GM12873 (cell line): ENCODE results near the gene SP9.

ENCODE experiments used
- CTCF ChIP-seq: IDR thresholded peaks from 2 replicates; pipeline ENCODE4 v1.5.1; 2012; ENCODE audit warnings: low read depth, mild to moderate bottlenecking, moderate library complexity, low read length, control low read depth; ENCODE audit not compliant: insufficient read depth; ENCODE audit errors: missing control alignments

SP9 gene

GRCh38 chr2:174362949-174363348 lies 28.2 kb downstream of the SP9 start:
- no peak for TF ChIP-seq CTCF

- no peak for TF ChIP-seq CTCF
Observed at GRCh38 chr2:174364628-174365027, 29.9 kb downstream of the SP9 start.

- no peak for TF ChIP-seq CTCF
Observed at GRCh38 chr2:174365571-174365970, 30.8 kb downstream of the SP9 start.

- TF ChIP-seq CTCF: no peak
Observed at GRCh38 chr2:174368691-174369090, 33.9 kb downstream of the SP9 start.

- TF ChIP-seq CTCF: no peak
Observed at GRCh38 chr2:174376967-174377366, 42.2 kb downstream of the SP9 start.

- no peak for TF ChIP-seq CTCF
Observed at GRCh38 chr2:174383796-174384195, 49.0 kb downstream of the SP9 start.

GRCh38 chr2:174385201-174385600 lies 50.4 kb downstream of the SP9 start:
- no peak for TF ChIP-seq CTCF
